HG03432 (cell line): Measurements from ENCODE around the gene SLMAP.

ENCODE experiments used
- ATAC-seq: cut with Tn5 transposase; IDR thresholded peaks from one replicate; pipeline ENCODE4 v1.9.1; 2021; ENCODE audit warnings: mild to moderate bottlenecking, moderate library complexity; ENCODE audit not compliant: unreplicated experiment

Gene SLMAP

DNA sequence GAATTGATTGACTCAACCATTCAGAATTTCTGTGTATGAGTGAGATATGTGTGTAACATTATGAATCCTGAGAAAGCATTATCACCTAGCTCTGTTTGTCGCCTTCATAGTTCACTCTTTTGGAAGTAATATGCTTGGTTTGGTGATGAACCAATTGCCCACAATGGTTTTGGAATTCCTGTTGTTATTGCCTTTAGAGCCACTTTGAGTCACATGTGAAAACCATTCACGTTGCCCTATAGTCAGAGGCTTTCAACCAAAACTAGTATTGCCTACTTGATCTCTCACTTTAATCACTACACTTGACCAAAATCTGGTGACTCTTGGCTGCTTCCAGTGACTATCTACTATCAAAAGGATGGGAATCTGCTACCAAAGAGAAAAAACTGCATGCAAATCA is 173.9 kb downstream of the SLMAP start:
- ATAC-seq, result no peak

DNA sequence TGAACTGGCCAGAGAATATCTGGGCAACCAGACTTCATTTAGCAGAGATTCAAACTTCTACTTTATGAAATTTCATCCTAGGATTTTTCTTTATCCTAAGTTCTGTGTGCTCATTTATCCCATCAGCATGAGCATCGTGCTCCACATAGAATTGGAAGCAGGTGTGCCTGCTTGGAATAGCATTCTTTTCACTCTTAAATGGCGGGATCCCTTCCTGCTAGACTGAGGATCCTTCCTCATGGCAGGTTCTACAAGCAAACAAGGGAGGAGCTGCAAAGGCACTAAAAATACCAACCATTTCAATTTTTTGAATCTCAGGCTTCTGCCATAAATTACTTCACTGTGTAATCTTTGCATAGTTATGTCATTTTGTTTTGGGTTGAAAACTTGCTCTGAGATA is 177.5 kb downstream of the SLMAP start:
- no peak for ATAC-seq

DNA sequence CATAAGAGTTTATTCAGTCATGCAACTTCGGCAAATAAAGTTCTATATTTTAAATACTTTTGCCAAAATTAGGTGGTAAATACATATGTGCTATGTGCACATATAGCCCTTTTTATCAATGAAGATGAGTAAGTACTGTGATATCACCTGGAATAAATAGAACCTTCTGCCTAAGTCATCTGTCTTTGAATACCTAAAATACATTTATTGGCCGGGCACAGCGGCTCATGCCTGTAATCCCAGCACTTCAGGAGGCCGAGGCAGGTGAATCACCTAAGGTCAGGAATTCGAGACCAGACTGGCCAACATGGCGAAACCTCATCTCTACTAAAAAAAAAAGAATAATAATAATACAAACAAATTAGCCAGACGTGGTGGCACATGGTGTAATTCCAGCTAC is 178.3 kb downstream of the SLMAP start:
- ATAC-seq, result no peak

DNA sequence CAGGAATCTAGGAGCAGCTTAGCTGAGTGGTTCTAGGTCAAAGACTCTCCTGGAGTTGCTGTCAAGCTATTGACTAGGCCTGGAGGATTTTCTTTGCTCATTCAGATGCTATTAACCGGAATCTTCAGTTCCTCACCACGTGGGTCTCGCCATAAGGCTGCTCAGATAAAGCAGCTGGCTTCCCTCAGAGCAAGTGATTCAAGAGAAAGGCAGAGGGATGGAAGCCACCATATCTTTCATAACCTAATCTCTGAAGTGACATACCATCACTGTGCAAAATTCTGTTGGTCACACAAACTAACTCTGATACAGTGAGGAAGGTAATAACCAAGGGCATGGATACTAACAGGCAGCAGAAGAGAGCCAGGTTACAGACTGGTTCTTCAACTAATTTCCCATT is 179.4 kb downstream of the SLMAP start:
- no peak for ATAC-seq

DNA sequence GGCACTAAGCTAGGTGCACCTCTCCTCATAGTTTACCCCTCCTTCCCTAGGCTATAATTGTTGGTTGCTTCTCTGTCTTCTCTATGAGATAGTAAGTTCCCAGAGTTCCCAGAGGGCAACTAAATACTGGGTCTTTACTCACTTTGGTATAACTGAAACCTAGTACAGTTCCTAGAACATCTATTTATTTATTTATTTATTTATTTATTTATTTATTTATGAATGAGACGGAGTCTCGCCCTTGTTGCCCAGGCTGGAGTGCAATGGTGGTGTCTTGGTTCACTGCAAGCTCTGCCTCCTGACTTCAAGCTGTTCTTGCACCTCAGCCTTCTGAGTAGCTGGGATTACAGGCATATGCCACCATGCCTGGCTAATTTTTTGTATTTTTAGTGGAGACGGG is 181.0 kb downstream of the SLMAP start:
- no peak for ATAC-seq

DNA sequence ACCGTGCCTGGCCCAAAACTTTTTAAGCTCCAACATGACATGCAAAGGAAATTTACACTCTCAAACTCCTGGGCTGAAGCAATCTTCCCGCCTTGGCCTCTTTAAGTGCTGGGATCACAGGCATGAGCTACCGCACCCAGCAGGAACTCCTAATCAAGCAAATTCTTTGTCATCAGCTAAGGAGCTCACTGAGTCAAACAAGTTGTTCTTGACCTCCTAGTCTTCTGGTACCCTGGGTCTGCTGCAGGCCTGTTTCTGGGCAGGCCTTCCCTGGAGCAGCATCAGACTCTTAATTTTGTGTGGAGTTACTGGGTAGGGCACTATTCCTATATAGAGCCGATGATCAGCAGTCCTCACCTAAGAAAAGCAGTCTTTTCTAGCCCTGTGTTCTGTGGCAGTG is 183.7 kb downstream of the SLMAP start:
- no peak for ATAC-seq

DNA sequence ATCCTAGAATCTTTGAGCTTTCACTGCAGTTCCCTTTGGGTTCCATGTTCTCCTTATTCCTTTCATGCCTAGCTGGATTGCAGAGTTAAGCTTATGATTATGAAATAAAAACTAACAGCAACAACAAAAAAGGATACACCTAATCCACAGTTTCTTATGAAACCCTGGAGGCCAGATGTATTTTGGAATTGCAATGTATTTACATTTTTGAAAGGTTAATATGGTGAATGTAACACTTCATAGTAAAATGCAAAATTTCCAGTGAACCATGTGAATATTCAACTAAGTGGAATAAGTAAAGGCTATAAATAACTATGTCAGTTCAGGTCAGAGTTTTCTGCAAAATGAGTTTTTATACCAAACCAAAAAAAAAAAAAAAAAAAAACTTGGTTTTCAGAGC is 186.3 kb downstream of the SLMAP start:
- no peak for ATAC-seq

DNA sequence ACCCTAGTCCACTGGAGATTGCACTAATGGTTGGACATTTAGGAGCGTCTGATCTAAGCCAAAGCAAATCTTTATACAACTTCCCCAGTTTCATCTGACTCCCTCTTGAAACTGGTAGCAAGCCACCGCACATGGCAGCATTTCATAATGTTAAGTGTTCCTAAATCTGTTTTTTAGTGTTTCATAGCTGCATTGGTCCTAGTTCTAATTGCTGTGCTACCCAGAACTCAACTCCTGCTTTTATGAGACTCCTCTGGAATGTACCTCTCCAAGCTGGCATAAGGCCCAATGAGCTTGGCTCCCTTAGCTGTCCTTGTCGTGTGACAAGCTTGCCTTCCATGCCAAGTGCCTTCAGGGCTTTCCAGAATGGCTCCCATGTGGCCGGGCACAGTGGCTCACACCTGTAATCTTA is 186.8 kb downstream of the SLMAP start:
- no peak for ATAC-seq

DNA sequence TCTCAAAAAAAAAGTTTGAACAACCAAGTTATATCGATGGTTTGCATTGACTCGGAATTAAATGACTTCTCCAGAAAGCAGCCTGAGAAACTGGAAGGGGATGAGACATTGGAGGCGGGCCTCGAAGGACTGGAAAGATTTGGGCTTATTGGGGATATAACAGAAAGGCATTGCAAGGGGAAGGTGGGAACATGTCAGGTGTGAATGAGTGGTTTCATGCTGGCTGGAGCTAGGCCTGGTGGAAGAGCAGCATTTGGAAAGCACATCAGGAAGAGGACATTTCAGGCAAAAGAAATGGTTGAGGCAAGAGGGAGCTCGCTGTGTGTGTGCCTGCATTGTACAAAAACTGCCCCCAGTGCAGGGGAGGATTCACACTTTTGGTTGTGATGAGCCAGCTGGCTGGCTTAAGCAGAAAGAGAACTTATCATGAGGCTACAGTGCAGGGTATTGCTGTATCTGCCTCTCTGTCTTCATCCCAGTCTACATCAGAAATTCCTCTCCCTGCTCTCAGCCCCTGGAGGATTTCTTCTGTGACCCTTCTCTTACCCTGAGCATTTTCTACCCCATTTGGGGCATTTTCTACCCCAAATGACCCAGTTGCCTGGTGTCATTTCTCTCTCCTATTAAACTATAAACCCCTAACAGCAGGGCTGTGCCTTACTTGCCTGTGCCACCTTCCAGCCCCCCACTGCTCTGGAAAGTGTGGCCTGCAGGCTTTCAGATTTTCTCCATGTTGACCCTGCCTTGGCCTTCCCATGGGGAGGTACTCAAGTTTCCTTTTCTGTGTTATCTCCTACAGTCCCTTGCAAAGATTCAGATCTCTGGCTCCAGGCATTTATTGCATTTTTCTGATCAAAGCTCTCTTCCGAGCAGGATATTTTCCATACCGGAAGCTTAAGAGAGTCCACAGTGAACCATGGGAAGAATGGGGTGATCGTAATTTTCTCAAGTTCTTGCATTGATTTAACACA is 187.7 kb downstream of the SLMAP start:
- ATAC-seq, result no peak

DNA sequence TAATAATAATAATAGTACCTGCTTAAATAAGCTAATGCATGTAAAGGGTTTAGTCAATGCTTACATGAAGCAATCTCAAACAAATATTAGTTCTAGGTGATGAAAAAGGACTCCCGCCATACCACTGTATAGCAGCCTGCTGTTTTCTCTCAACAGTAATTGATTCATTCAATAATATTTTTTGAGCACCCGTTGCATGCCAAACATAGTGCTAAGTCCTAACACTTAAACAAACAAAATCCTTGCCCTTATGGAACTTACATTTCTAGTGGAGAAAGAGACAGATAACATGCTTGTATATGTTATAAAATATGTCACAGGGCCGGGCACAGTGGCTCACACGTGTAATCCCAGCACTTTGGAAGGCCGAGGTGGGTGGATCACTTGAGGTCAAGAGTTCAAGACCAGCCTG is 190.9 kb downstream of the SLMAP start:
- no peak for ATAC-seq

DNA sequence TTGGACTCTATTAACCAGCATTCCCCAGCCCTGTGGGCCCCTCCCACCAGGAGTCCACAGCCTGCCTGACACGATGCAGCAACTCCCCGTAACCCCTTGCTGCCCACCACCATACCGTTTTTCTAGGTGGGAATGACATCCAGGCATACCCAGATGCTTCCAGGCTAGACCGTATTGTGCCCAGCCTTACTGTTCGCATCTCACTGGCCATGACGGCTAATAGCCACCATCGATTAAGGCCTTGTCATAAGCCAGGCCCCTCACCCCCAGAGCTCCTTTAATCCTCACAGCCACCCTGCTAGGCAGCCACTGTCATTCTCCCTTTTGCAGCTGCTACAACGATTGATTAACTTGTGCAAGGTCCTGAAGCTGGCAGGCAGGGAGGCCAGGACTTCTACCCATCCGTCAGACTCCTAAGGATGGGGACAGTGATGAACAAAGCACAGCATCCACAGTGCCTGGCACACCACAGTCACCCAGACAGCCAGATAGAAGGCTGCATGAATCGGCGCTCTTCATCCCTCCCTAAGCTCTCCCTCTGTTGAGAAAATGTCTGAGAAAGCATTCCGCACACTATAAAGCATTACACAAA is 192.1 kb downstream of the SLMAP start:
- ATAC-seq, result no peak

DNA sequence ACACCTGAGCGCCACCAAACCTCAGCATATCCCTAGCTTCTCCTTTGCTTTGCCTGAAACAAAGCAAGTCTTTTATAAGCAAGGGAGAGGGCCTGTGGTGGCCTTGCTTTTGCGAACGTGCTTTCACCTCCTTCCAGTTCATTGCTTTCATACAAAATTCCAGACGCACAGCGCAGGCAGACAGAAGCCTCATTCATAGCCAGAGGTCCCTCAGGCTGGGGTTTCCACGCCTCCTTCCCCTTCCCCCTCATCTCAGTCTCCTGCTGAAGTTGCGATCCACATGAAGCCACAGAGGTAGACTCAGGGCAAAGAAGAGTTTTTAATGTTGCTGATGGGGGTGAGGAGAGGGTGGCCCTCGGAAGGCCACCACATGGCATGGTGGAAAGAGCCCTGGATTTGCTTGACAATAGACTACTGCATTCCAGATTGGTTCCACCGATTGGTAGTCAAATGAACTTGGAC is 192.7 kb downstream of the SLMAP start:
- no peak for ATAC-seq

DNA sequence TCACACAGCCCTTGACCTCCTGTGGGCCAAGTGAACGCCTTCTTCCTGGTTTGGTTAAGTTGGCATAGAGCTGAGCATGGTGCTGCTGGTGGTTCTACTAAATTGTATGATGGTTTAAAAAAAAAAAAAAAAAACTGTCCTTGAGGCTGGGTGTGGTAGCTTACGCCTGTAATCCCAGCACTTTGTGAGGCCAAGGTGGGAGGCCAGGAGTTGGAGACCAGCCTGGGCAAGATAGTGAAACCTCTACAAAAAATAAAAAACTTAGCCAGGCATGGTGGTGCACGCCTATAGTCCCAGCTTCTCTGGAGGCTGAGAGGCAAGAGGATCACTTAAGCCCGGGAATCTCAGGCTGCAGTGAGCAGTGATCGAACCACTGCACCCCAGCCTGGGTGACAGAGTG is 193.2 kb downstream of the SLMAP start:
- no peak for ATAC-seq

DNA sequence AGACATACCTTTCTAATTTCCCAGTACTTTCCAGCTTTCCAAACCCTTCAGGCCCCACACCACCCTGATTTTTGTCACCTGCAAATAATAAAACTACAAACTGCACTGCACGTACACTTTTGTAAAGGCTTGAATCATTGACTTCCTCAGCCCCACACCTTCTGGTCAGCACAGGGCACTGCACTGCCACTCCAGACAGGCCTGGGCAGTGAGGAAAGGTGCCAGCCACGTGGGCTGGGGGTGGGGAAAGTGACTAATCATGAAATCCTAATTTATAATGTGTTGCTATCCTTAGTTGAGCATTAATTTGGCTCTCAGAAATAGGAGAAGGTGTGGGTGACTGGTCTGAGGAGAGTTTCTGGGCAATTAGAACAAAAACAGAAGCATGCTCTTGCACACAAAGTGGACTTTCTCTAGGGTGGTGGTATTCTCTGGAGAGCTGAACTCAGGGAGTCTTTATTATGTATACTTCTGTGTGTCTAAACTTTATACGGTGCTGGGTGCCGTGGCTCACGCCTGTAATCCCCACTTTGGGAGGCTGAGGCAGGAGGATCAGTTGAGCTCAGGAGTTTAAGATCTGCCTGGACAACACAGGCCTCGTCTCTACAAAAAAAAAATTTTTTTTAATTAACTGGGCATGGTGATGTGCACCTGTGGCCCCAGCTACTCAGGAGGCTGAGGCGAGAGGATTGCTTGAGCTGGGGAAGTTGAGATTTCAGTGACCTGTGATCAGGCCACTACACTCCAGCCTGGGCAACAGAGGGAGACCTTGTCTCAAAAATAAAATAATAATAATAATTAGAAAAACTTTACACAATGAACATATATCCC is 193.9 kb downstream of the SLMAP start:
- no peak for ATAC-seq

DNA sequence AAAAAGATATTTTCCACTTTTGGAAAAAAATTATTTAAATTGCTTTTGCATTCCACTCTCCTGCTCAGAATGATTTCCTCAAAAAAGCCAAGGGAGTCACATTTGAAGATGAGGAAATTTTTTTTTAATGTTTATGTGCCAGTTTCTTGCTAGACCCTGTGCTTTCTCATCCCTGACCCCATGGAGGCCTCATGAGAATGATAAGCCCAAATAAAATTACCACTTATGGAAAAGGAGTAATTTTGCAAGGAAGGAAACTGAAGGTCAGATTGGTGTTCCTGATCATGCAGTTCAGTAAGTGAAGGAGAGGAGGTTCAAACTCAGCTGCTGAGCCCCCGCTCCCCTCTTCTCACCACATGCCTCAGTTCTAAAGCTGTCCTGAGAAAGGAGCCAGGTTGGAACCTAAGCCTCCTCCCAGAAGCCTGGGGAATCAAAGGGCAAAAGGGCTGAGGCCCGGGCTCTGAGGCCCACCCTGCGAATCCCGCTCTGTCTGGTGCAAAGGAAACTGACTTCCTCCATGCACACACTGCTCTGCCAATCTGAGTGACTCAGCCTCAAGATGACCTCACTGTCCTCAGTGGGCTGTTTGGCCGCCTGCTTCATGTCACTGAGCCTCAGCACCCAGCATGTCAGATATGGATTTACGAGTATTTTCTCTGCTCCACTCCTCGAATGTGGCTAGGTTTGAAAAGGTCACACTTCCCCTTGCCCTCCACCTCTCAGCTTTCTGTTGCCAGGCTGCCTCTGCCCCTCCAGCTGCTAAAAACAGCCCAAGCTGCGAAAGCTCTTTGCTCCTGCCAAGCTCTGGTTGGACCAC is 195.2 kb downstream of the SLMAP start:
- no peak for ATAC-seq

DNA sequence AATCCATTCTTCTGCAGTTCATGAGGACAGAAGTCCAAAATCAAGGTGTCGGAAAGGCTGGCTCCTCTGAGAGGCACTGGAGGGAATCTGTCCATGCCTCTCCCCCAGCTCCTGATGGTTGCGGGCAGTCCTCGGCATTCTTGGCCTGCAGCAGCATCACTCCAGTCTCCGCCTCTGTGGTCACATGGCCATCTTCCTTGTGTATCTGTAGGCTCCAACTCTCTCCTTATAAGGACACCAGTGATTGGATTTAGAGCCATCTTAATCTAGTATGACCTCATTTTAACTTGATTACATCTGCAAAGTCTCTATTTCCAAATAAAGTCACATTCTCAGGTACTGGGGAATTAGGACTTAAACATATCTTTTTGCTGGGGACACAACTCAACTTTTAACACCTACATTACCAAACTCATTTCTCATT is 196.1 kb downstream of the SLMAP start:
- ATAC-seq, result no peak

DNA sequence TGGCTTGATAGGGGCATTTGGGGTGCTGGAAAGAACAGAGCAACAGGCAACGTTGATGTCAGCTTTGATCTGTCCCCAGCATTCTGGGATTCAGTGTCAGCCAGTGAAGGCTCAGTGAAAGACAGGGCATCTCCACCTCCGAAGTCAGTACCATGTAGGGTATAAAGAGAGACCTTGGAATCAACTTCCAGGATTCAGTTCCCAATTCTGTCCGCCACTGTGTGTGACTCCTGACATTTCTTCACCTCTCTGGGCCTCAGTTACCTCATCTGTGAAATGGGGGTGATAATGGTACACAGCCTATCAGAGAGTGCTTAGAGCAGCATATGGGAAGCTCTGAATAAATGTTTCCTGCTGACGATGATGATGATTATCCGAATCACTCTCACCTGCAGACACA is 196.5 kb downstream of the SLMAP start:
- ATAC-seq, result no peak

DNA sequence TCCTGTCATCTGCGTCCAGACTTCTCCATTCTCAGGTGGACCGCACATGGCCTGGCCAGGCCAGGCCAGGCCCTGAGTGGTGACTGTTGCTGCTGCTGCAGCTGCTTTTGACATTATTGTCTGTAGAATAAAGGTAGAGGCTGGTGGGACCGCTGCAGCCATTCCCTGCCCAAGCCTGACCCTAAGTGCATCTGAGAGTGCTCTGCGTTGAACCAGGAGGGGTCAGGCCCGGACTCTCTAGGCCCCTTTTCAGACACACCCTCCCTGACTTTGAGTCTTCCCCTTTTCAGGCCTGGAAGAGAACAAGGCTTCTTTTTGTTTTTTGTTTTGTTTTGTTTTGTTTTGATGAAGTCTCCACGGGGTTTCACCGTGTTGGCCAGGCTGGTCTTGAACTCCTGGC is 197.5 kb downstream of the SLMAP start:
- ATAC-seq, result no peak

DNA sequence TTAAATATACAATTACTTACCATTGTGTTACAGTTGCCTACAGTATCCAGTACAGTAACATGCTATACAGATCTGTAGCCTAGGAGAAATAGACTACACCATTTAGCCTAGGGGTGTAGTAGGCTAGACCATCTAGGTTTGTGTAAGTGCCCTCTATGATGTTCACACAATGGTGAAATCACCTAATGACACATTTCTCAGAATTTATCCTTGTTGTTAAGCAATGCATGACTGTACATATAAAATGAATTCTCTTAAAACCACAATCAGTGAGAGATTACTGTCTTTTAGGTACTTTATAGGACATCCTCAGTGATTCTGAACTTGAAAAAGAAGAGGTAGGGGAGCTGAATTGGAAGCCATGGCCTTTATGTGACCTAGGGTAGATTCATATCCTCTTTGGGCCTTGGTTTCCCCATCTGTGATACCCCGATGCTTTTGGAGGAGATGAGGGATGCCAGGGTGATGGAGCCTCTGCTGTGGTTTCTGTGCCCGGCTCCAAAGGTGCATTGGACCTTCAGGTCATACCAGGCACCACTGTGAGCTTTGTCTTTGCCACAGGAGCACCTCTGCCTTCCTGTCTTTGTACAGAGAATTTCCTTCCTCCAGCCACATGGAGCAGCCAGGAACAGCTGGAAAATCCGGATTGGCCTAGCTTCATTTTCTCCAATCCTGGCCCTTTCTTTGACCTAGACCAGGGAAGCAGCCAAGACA is 200.2 kb downstream of the SLMAP start:
- no peak for ATAC-seq

DNA sequence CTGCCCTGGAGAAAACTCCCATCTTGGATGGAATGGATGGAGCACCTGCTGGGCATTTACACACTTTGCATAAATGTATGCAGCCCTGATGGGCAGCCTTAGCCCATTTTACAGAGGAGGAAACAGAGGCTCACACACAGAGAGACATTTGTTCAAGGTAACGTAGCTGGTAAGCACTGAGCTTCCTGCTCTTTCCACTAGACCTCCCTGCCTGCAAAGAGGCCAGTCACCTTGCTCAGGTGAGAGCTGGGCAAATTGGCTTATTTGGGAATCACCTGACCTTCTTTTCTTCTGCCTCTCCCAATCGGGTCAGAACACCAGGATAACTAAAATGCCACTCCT is 200.7 kb downstream of the SLMAP start:
- no peak for ATAC-seq
